H7 (cell line): ENCODE results near the gene MYL2. TPM values are rescaled to one million over a fixed set of nuclear protein-coding genes. Genes with fewer than 3 reads are reported as not detected.
A peak's percentile ranks its signal among the peaks of the same experiment; 100 is the strongest.

ENCODE experiments used
- DNase-seq: peaks from one replicate; pipeline ENCODE4 v3.0.0; 2012
- H3K27me3 ChIP-seq: 2 replicates; pipeline ENCODE4 v1.6.0; 2011; ENCODE audit warnings: mild to moderate bottlenecking, low read length; ENCODE audit not compliant: control insufficient read depth, insufficient read depth
- H3K36me3 ChIP-seq: replicated peaks from 2 replicates; pipeline ENCODE4 v1.5.1; 2011; ENCODE audit warnings: low read length; ENCODE audit not compliant: control insufficient read depth, insufficient read depth
- H3K4me3 ChIP-seq: 2 replicates; pipeline ENCODE4 v1.5.1; 2011; ENCODE audit warnings: low read depth, mild to moderate bottlenecking, control low read depth, low read length, moderate library complexity; ENCODE audit not compliant: insufficient read depth
- total RNA-seq: library from RNA; depleted of rRNA; stranded (reverse); fragments of >200 nt; shearing (Covaris generic); gene quantifications from 2 replicates; pipeline ENCODE4 v1.2.3, GENCODE V29; 2014

MYL2 gene
- total RNA-seq, 1 experiment from 2014 or later, result not detected

DNA sequence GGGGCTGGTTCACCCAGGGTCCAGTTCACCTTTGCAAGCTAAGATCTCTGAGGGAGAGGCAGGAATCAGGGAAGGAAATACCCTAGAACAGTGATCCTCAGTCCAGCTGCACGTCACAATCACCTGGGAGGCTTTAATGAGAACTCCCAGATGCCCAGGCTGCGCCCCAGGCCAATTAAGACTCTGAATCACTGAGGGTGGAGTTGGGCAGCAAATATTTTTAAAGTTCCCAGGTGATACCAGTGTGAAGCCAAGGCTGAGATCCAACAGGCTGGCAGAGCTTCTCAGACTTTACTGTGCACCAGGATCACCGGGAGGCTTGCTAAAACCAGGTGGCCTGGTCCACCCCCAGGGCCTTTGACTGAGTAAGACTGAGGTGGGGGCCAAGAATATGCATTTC is 23.8 kb downstream of the MYL2 start:
- H3K27me3 ChIP-seq, result no peaks in the 10 kb centered on the region; the same call in 1 of the 2 replicates
- H3K4me3 ChIP-seq, result no peak overlapping the region
- DNase-seq, result no peak
- H3K36me3 ChIP-seq, result no peaks in the 10 kb centered on the region

DNA sequence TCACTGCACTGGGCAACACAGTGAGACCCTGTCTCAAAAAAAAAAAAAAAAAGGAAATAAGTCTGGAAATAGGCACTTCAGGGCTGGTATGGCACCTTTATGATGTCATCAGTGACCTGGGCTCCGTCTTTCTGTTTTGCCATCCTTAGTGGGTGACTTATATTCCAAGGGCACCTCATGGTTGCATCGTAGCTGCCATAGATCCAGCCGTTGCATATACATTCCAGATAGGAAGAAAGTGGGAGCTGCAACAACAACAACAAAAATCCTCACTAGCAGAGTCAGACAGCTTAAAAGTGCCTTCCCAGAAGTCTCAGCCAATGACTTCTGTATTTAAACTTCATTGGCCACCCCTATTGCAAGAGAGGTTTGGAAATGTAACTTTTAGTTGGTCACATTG is 26.4 kb downstream of the MYL2 start:
- no peak overlapping the region for H3K4me3 ChIP-seq
- H3K36me3 ChIP-seq, result no peaks in the 10 kb centered on the region
- no peaks in the 10 kb centered on the region; the same call in 1 of the 2 replicates for H3K27me3 ChIP-seq
- DNase-seq, result no peak

DNA sequence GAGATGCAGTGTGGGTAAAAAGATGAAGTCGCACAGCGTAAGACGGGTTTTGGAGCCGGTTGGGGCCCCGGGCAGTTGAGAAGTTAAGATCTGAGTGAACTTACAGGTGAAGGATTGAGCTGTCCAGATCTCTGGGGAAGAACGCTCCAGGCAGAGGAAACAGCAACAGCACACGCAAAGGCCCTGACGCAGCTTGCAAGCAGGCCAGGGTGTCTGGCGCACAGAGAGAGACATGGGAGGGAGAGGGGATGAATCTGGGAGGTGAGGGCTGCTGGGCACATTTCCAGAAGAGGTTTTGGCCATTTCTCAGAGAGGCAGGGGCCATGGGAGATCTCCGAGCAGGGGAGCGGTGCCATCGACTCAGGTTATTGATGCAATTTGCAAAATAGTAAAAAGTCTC is 31.0 kb downstream of the MYL2 start:
- Histone ChIP-seq H3K4me3 (no peak overlapping the region), H3K36me3 (no peaks in the 10 kb centered on the region), H3K27me3 (no peaks in the 10 kb centered on the region; the same call in 1 of the 2 replicates)
- DNase-seq, result no peak

DNA sequence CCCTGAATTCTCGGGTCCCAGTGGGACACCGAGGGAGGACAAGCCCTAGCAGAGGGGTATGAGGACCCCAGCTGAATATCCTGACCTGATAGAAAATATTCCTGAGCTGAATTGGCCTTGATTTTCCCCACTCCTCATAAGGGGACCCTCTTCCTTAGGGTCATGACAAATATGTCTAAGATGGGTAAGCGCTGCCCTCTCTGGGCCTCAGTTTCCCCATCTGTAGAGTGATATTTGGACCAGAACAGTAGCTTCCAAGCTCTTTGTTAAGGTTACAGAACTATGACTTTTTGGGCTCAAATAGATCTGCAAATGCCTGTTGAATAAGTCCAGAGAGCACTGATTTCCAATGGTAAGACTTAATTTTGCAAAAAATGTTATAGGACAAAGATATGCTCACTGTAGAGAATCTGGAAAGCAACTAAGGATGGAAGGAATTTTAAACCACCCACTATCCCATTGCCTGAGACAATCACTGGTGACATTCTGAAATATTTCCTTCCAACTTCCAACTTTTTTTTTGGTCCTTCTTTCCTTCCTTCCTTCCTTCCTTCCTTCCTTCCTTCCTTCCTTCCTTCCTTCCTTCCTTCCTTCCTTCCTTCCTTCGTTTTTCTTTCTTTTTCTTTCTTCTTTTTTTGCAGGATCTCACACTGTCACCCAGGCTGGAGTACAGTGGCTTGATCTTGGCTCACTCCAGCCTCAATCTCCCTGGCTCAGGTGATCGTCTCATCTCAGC is 32.0 kb downstream of the MYL2 start:
- no peaks in the 10 kb centered on the region; the same call in 1 of the 2 replicates for H3K27me3 ChIP-seq
- DNase-seq, result no peak
- no peak overlapping the region for H3K4me3 ChIP-seq
- H3K36me3 ChIP-seq, result no peaks in the 10 kb centered on the region

DNA sequence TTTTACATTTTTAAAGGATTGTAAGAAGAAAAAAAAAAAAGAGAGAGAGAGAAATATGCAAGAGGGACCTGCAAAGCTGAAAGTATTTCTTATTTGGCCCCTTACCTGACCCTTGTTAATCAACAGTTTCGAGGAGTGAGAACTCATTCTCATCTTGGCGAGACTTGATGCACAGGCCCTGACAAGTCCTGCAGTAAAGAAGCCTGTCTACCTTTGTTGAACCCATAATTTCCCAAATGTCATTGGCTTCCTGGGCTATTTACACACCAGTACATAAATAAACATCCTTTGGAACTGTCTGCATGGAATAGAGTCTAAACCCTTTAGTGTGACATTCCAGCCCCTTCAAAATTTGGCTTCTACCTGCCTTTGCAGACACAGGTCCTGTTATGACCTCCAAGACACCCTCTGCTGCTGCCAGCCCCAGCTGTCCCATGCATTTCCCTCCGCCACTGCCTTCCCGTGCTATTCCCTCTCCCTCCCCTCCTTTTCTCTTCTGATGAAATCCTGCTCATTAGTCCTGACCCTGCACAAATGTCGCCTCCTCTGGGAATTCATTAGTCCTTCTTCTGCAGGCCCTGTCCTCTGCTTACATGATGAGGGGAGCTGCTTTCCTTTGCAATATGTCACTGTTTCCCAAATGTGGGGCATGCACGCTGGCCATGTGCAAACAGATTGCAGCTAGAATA is 35.1 kb downstream of the MYL2 start:
- no peak for DNase-seq
- Histone ChIP-seq H3K4me3 (no peak overlapping the region), H3K27me3 (no peaks in the 10 kb centered on the region), H3K36me3 (no peaks in the 10 kb centered on the region)

DNA sequence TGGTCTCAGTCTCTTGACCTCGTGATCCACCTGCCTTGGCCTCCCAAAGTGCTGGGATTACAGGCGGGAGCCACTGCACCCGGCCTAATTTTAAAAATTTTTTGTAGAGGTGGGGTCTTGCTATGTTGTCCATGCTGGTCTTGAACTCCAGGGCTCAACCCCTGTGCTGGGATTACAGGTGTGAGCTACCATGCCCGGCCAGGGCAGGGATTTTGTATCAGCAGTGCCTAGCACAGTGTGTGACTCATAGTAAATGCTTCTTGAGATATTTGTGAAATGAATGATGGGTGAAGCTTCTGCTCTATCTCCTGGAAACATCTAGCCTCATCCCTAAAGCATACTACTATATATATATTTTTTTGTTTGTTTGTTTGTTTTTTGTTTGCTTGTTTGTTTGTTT is 37.1 kb downstream of the MYL2 start:
- Histone ChIP-seq H3K36me3 (no peaks in the 10 kb centered on the region), H3K27me3 (no peaks in the 10 kb centered on the region), H3K4me3 (no peak overlapping the region)
- DNase-seq, result no peak

DNA sequence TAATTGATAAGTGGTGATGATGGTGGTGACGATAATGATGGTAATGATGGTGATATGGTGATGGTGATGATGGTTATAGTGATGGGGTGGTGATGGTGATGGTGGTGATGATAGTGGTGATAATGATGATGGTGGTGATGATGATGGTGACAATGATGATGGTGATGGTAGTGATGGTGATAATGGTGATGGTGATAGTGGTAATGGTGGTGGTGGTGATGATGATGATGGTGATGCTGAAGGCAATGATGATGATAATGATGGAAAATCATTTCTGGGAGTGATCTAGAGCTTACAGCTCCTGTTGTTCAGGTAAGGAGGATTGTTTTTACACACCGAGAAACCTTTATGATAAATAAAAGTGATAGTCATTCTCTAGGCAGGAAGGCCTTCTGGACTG is 39.7 kb downstream of the MYL2 start:
- no peak for DNase-seq
- Histone ChIP-seq H3K27me3 (no peaks in the 10 kb centered on the region), H3K36me3 (no peaks in the 10 kb centered on the region), H3K4me3 (no peak overlapping the region)

DNA sequence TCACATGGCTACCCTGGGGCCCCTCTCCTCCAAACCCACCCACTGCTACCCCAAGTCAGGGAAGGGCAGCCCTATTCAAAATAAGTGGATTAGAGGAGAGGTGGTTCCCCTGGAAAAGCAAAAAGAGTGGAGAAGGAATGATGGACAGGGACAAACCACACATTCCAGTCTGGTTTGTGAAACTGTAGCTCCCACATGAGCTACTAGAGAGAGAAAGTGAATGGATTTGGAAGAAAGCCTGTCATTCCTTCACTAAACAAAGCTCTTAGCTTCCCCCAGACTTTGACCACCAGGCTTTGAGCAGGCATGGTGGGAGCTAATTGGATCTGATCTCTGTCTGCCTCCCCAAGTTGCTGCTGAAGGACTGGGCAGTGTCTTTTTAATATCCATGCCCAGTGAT is 45.6 kb downstream of the MYL2 start:
- H3K36me3 ChIP-seq, result no peaks in the 10 kb centered on the region
- DNase-seq, result no peak
- no peaks in the 10 kb centered on the region for H3K27me3 ChIP-seq
- no peak overlapping the region for H3K4me3 ChIP-seq

DNA sequence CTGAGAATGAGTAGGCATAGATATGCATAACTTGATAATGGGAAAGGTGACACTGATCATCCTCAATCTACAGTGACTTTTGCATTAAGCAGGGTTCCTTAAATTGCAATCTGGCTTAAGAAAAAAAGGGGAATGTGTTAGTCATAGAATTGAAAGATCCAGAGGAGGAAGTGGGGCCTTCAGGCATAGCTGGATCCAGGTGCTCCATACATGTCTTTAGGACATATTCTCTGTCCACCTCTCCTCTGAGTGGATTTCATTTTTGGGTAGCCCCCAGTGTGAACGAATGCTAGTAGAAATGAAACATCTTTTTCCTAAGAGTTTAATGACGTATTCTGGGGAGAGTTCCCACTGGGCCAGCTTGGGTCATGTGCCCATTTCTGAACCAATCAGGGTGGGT is 46.0 kb downstream of the MYL2 start:
- DNase-seq, result no peak
- Histone ChIP-seq H3K27me3 (no peaks in the 10 kb centered on the region), H3K4me3 (no peak overlapping the region), H3K36me3 (no peaks in the 10 kb centered on the region)

DNA sequence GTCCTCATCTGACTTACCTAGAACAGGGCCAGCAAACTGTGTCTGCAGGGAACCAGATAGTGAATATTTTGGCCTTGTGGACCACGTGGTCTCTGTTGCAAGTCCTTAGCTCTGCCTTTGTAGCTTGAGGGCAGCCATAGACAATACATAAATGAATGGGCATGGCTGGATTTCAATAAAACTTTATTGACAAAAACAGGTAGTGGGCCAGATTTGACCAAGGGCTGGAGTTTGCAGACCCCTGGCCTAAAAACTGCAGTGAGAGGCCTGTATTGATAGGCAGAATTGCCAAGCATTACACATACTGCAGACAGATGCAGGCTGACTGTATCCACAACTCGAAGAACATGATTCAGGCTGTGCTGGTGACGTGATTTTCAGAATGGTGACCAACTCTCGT is 48.3 kb downstream of the MYL2 start:
- no peaks in the 10 kb centered on the region for H3K36me3 ChIP-seq
- no peak overlapping the region for H3K4me3 ChIP-seq
- H3K27me3 ChIP-seq, result no peaks in the 10 kb centered on the region
- no peak for DNase-seq

DNA sequence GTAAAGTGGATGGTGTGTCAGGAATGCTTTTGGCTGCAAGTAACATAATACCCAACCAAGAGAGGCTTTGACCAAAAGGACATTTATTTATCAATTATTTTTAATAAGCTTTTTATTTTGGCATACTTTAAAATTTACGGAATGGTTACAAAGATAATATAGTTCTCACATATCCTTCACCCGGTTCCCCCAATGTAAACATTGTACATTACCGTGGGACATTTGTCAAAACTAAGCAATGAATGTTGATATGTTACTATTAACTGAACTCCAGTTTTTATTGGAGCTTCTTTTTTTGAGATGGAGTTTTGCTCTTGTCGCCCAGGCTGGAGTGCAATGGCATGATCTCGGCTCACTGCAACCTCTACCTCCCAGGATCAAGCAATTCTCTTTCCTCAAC is 50.6 kb downstream of the MYL2 start:
- Histone ChIP-seq H3K27me3 (no peaks in the 10 kb centered on the region), H3K4me3 (no peak overlapping the region), H3K36me3 (no peaks in the 10 kb centered on the region)
- no peak for DNase-seq

DNA sequence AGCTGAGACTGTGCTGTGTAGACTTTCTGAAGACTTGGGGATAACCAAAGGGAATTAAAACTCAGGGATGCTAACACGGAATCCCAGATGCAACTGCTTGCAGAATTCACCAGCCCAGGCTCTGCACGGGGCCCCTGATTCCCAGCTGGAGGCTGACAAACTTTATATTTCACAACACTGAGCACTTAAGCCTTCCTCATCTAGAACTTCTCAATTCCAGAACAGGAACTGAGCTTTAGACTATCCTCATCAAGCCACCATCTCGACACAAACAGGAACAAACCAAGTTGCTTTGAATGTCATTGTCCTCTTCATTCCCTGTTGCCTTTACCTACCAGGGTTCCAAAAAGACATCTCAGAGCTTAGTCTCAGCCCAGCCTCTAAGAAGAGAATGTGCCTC is 51.4 kb downstream of the MYL2 start:
- Histone ChIP-seq H3K36me3 (no peaks in the 10 kb centered on the region), H3K27me3 (no peaks in the 10 kb centered on the region), H3K4me3 (no peak overlapping the region)
- no peak for DNase-seq

DNA sequence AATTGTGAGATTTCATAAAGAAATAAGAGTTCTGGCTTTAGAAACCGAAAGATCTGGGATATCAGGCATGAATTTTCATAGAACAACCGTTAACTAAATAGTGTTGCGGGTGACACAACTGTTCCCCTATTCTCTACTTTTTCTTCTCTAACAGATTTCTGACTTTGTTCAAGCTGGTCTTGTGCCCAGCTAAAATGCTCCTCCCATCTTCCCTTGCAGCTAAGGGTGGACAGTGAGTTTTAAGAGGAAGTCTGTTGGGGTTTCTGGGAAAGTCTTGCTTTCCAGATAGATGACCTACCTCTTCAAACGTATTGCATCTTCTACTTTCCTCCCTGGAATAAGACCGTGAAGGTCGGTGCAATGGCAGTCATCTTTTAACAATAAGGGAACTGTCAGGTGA is 54.9 kb downstream of the MYL2 start:
- Histone ChIP-seq H3K27me3 (no peaks in the 10 kb centered on the region), H3K4me3 (no peak overlapping the region), H3K36me3 (no peaks in the 10 kb centered on the region)
- DNase-seq, result no peak

DNA sequence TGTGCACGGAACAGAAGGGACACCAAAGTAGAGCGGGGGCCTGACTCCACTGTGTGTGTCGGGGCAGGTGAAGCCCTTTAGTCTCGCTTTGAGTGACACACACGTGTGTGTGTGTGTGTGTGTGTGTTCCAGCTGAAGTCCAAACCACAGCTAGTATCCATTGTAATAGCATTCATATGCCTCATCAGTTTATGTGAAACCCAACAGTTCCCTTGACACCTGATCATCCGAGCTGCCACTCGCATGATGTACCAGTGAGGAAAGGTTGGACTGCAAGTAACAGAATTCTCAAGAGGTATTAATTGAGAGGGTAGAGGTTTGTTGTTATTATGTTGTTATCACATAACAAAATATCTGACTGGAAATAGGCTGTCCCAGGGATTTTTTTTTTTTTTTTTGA is 57.2 kb downstream of the MYL2 start:
- no peak for DNase-seq
- Histone ChIP-seq H3K4me3 (no peak overlapping the region), H3K36me3 (no peaks in the 10 kb centered on the region), H3K27me3 (no peaks in the 10 kb centered on the region)

DNA sequence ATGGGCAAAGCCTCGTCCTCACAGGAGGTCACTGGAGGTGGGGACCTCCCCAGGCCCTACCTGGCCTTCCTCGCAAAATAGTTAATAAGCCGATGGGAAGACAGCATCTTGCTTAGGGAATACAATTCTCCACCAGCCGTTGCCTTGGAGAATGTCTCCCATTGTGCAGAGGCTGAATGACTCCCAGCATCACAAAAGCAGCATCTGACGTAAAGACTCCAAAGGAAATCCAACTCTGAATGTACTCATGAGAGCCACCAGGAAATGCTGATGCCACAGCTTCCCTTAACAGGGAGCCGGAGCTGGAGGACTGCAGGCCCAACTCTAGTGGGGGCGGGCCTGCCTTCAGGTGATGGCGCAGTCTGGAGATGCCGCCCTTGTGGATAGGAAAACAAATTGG is 58.0 kb downstream of the MYL2 start:
- peak; percentile 44 for DNase-seq
- H3K27me3 ChIP-seq, result no peaks in the 10 kb centered on the region
- H3K4me3 ChIP-seq, result no peak overlapping the region
- no peaks in the 10 kb centered on the region for H3K36me3 ChIP-seq
